ENCODE measurements around the gene CTNNA3. TPM values are rescaled to one million over a fixed set of nuclear protein-coding genes. Genes with fewer than 3 reads are reported as not detected.

Gene CTNNA3
- total RNA-seq, 2 donors from 2014 or later, result 0.37 to 1.1 TPM

- no peak for TF ChIP-seq CTCF (IDR thresholded peaks at IDR 0.05)
Observed at GRCh38 chr10:65894961-65895360, 1801.0 kb downstream of the CTNNA3 start.

GRCh38 chr10:65894379-65894778 is 1801.6 kb downstream of the CTNNA3 start:
- intact Hi-C loops (cut with DNase I), result no loop called here
- H3K9me3 ChIP-seq, result no peaks in the 10 kb centered on the region
- DNase-seq, result no peak
- no peaks in the 10 kb centered on the region for H3K27me3 ChIP-seq
- no peaks in the 10 kb centered on the region for H3K4me1 ChIP-seq
- TF ChIP-seq CTCF (IDR thresholded peaks at IDR 0.05), result no peak
- H3K4me3 ChIP-seq, result no peak overlapping the region
- H3K36me3 ChIP-seq, result no peaks in the 10 kb centered on the region
- no peak overlapping the region for H3K9ac ChIP-seq (ENCODE audit: low read depth in 2 of 2, low read length in 2 of 2)
- no peak overlapping the region for H3K27ac ChIP-seq

More at GRCh38 chr10:65894961-65895360, 1801.0 kb downstream of the CTNNA3 start:
- DNase-seq, result no peak
- intact Hi-C loops (cut with DNase I), result no loop called here
- H3K27ac ChIP-seq, result no peak overlapping the region
- no peaks in the 10 kb centered on the region for H3K27me3 ChIP-seq
- no peak overlapping the region for H3K9ac ChIP-seq (ENCODE audit: low read depth in 2 of 2, low read length in 2 of 2)
- no peaks in the 10 kb centered on the region for H3K9me3 ChIP-seq
- H3K36me3 ChIP-seq, result no peaks in the 10 kb centered on the region
- no peak overlapping the region for H3K4me3 ChIP-seq
- H3K4me1 ChIP-seq, result no peaks in the 10 kb centered on the region

- H3K9me3 ChIP-seq, result no peaks in the 10 kb centered on the region
- intact Hi-C loops (cut with DNase I), result no loop called here
- H3K9ac ChIP-seq (ENCODE audit: low read depth in 2 of 2, low read length in 2 of 2), result no peak overlapping the region
- H3K27ac ChIP-seq, result no peak overlapping the region
- H3K36me3 ChIP-seq, result no peaks in the 10 kb centered on the region
- H3K4me1 ChIP-seq, result no peaks in the 10 kb centered on the region
- no peaks in the 10 kb centered on the region for H3K27me3 ChIP-seq
- no peak for DNase-seq
- no peak for TF ChIP-seq CTCF (IDR thresholded peaks at IDR 0.05)
- no peak overlapping the region for H3K4me3 ChIP-seq
Observed at GRCh38 chr10:65893676-65894075, 1802.3 kb downstream of the CTNNA3 start.

GRCh38 chr10:65892284-65892683 is 1803.7 kb downstream of the CTNNA3 start:
- no peak overlapping the region for H3K27ac ChIP-seq
- DNase-seq, result no peak
- TF ChIP-seq CTCF (IDR thresholded peaks at IDR 0.05), result no peak

GRCh38 chr10:65891073-65891981 is 1804.7 kb downstream of the CTNNA3 start:
- no peak overlapping the region for H3K27ac ChIP-seq
- no peaks in the 10 kb centered on the region for H3K27me3 ChIP-seq
- no peaks in the 10 kb centered on the region for H3K36me3 ChIP-seq
- TF ChIP-seq CTCF (IDR thresholded peaks at IDR 0.05), result no peak
- H3K4me1 ChIP-seq, result no peaks in the 10 kb centered on the region
- no peak overlapping the region for H3K4me3 ChIP-seq
- H3K9ac ChIP-seq (ENCODE audit: low read depth in 2 of 2, low read length in 2 of 2), result no peak overlapping the region
- no peak for DNase-seq
- intact Hi-C loops (cut with DNase I), result no loop called here
- no peaks in the 10 kb centered on the region for H3K9me3 ChIP-seq

More at GRCh38 chr10:65892284-65892683, 1803.7 kb downstream of the CTNNA3 start:
- no peak overlapping the region for H3K4me3 ChIP-seq
- H3K27me3 ChIP-seq, result no peaks in the 10 kb centered on the region
- intact Hi-C loops (cut with DNase I), result no loop called here
- no peak overlapping the region for H3K9ac ChIP-seq (ENCODE audit: low read depth in 2 of 2, low read length in 2 of 2)
- no peaks in the 10 kb centered on the region for H3K4me1 ChIP-seq
- no peaks in the 10 kb centered on the region for H3K9me3 ChIP-seq
- no peaks in the 10 kb centered on the region for H3K36me3 ChIP-seq

Measured in colonic mucosa (tissue), 4 donors.